ENCODE measurements around the gene IFNGR2.
"Not testable (repeated sequence)": the region's sequence is repeated elsewhere in the genome, so short reads cannot be mapped to it uniquely, and the experiment has no call there.

IFNGR2 gene

GRCh38 chr21:33403786-33404585, 773 bp downstream of the IFNGR2 start:
- peak; percentile 63 for DNase-seq

GRCh38 chr21:33406493-33406892, 3.3 kb downstream of the IFNGR2 start:
- DNase-seq: no peak

- DNase-seq: no peak
These were observed 8.8 kb downstream of the IFNGR2 start for GRCh38 chr21:33411949-33412430.

- not testable (repeated sequence) for DNase-seq
These were observed 9.2 kb downstream of the IFNGR2 start for GRCh38 chr21:33412439-33412831.

- DNase-seq: peak; percentile 81
These were observed 9.8 kb downstream of the IFNGR2 start for GRCh38 chr21:33412832-33413519.

GRCh38 chr21:33414068-33414467, 10.9 kb downstream of the IFNGR2 start:
- no peak for DNase-seq

- DNase-seq: no peak
These were observed 11.7 kb downstream of the IFNGR2 start for GRCh38 chr21:33414926-33415325.

- no peak for DNase-seq
These were observed 15.5 kb downstream of the IFNGR2 start for GRCh38 chr21:33418691-33419090.

- no peak for DNase-seq
These were observed 16.4 kb downstream of the IFNGR2 start for GRCh38 chr21:33419538-33420123.

GRCh38 chr21:33421713-33422393, 18.6 kb downstream of the IFNGR2 start:
- no peak for DNase-seq

- DNase-seq: no peak
These were observed 21.0 kb downstream of the IFNGR2 start for GRCh38 chr21:33424214-33424613.

- no peak for DNase-seq
These were observed 22.6 kb downstream of the IFNGR2 start for GRCh38 chr21:33425825-33426224.

GRCh38 chr21:33427051-33427450, 23.8 kb downstream of the IFNGR2 start:
- peak; percentile 81 for DNase-seq

- DNase-seq: no peak
These were observed 25.5 kb downstream of the IFNGR2 start for GRCh38 chr21:33428669-33429068.

GRCh38 chr21:33430858-33431257, 27.6 kb downstream of the IFNGR2 start:
- DNase-seq: no peak

- no peak for DNase-seq
These were observed 29.3 kb downstream of the IFNGR2 start for GRCh38 chr21:33432496-33432895.

GRCh38 chr21:33433001-33433400, 29.8 kb downstream of the IFNGR2 start:
- DNase-seq: no peak

GRCh38 chr21:33433425-33434114, 30.4 kb downstream of the IFNGR2 start:
- DNase-seq: no peak

GRCh38 chr21:33434770-33435360, 31.7 kb downstream of the IFNGR2 start:
- DNase-seq: peak; percentile 22

GRCh38 chr21:33437140-33437539, 33.9 kb downstream of the IFNGR2 start:
- DNase-seq: no peak

GRCh38 chr21:33441489-33442477, 38.6 kb downstream of the IFNGR2 start:
- DNase-seq: peak; percentile 98

Data from DMS53 (cell line).